Measurements from ENCODE around the gene CCL13. TPM values are rescaled to one million over a fixed set of nuclear protein-coding genes. Genes with fewer than 3 reads are reported as not detected.
A peak's percentile ranks its signal among the peaks of the same experiment; 100 is the strongest.

CCL13 gene
- polyA plus RNA-seq, 1 donor from 2014 or later = not detected

DNA sequence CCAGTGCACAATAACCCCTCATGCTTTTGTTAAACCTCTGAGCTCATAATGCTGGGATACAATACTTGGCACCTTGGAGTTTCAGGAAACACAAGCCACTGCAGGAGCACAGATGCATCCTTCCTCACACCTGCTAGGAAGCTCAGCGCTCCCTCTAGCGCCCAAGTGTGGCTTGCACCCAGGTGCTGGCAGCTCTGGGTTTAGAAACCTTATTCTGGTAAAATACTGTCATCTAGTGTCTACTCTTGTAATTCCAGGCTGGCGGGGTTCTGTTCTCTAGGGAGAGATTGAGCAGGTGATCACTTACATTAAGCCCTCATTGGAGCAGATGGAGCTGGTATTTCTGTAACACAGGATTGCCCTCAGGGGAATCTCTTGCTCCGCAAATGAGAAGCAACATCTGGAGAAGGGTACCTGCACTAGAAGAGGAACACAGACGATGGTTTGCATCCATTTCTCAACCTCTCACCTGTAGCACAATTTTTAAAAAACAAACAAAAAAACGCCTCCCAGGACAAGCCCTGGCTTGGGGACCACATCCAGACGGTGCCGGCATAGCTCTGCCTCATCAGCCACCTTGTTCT, 5.3 kb downstream of the CCL13 start:
- no peaks in the 10 kb centered on the region for H3K79me2 ChIP-seq (replicated peaks; ENCODE audit: insufficient read depth, low read length)
- H3K27me3 ChIP-seq (ENCODE audit: insufficient read depth, low read depth, low read length) = no peaks in the 10 kb centered on the region
- no peaks in the 10 kb centered on the region for H3K9me2 ChIP-seq (ENCODE audit: insufficient read depth, low read length)
- H2AFZ ChIP-seq (ENCODE audit: low read depth, low read length) = no peak overlapping the region
- no peaks in the 10 kb centered on the region for H3K9me3 ChIP-seq (ENCODE audit: low read length)
- TF ChIP-seq SMC3 (conservative IDR thresholded peaks at IDR 0.05; ENCODE audit: poor library complexity) = peak; percentile 100
- no peak for TF ChIP-seq EP300 (conservative IDR thresholded peaks at IDR 0.05; ENCODE audit: poor library complexity, severe bottlenecking)
- no peak for TF ChIP-seq POLR2AphosphoS5 (IDR thresholded peaks at IDR 0.05)
- TF ChIP-seq, protein P1, sequence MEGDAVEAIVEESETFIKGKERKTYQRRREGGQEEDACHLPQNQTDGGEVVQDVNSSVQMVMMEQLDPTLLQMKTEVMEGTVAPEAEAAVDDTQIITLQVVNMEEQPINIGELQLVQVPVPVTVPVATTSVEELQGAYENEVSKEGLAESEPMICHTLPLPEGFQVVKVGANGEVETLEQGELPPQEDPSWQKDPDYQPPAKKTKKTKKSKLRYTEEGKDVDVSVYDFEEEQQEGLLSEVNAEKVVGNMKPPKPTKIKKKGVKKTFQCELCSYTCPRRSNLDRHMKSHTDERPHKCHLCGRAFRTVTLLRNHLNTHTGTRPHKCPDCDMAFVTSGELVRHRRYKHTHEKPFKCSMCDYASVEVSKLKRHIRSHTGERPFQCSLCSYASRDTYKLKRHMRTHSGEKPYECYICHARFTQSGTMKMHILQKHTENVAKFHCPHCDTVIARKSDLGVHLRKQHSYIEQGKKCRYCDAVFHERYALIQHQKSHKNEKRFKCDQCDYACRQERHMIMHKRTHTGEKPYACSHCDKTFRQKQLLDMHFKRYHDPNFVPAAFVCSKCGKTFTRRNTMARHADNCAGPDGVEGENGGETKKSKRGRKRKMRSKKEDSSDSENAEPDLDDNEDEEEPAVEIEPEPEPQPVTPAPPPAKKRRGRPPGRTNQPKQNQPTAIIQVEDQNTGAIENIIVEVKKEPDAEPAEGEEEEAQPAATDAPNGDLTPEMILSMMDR (IDR thresholded peaks at IDR 0.05; ENCODE audit: poor library complexity, severe bottlenecking) = peak; percentile 100
- TF ChIP-seq, protein P2, sequence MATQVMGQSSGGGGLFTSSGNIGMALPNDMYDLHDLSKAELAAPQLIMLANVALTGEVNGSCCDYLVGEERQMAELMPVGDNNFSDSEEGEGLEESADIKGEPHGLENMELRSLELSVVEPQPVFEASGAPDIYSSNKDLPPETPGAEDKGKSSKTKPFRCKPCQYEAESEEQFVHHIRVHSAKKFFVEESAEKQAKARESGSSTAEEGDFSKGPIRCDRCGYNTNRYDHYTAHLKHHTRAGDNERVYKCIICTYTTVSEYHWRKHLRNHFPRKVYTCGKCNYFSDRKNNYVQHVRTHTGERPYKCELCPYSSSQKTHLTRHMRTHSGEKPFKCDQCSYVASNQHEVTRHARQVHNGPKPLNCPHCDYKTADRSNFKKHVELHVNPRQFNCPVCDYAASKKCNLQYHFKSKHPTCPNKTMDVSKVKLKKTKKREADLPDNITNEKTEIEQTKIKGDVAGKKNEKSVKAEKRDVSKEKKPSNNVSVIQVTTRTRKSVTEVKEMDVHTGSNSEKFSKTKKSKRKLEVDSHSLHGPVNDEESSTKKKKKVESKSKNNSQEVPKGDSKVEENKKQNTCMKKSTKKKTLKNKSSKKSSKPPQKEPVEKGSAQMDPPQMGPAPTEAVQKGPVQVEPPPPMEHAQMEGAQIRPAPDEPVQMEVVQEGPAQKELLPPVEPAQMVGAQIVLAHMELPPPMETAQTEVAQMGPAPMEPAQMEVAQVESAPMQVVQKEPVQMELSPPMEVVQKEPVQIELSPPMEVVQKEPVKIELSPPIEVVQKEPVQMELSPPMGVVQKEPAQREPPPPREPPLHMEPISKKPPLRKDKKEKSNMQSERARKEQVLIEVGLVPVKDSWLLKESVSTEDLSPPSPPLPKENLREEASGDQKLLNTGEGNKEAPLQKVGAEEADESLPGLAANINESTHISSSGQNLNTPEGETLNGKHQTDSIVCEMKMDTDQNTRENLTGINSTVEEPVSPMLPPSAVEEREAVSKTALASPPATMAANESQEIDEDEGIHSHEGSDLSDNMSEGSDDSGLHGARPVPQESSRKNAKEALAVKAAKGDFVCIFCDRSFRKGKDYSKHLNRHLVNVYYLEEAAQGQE (IDR thresholded peaks at IDR 0.05; ENCODE audit: borderline replicate concordance) = peak; percentile 41
- peak; percentile 32 for TF ChIP-seq MXI1 (conservative IDR thresholded peaks at IDR 0.05; ENCODE audit: poor library complexity, severe bottlenecking)
- TF ChIP-seq RAD21 (conservative IDR thresholded peaks at IDR 0.05) = peak; percentile 100
- TF ChIP-seq TAF1 (IDR thresholded peaks at IDR 0.05; ENCODE audit: low read depth) = no peak
- no peak for TF ChIP-seq EZH2 (IDR thresholded peaks at IDR 0.05; ENCODE audit: borderline replicate concordance, insufficient read depth, low read length, poor library complexity, severe bottlenecking)
- H3K27ac ChIP-seq (ENCODE audit: low read length) = no peak overlapping the region
- H3K36me3 ChIP-seq (ENCODE audit: insufficient read depth, low read length) = no peaks in the 10 kb centered on the region
- no peaks in the 10 kb centered on the region for H3F3A ChIP-seq (ENCODE audit: insufficient read depth, low read length, poor library complexity, severe bottlenecking)
- H3K4me2 ChIP-seq (ENCODE audit: low read length) = no peak overlapping the region
- no peak overlapping the region for H3K9ac ChIP-seq (ENCODE audit: low read length)
- peak overlapping the region; percentile 22 for H3K4me3 ChIP-seq (ENCODE audit: low read length)
- H4K20me1 ChIP-seq (ENCODE audit: insufficient read depth) = no peaks in the 10 kb centered on the region

DNA sequence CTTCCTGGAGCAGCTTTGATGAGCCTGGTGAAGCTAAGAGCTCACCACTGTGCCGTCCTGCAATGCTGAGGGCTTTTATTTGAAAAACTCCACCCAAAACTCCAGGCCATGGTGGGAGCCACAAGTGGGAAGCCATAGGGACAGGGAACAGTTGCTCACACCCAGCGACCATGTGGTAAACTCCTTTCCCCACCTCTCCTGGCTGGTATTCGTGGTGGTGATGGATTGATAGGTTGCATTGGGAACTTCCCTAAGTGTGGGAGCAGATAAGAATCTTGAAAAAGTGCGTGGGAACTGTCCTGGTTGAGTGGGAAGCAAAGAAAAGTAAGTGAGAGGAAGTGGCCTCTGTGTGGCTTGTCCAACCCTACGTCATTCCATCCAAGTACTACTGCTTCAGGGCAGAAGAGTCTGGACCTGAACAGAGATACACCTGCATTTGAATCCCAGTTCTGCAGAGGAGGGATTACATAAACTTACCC, 6.9 kb downstream of the CCL13 start, which contains the start of gene CCL1:
TSS of gene CCL1 (minus strand) at position 51 of the 479 bp plus-strand sequence. CDS start 72 bp downstream, outside the sequence.
- Histone ChIP-seq H3K79me2 (replicated peaks; ENCODE audit: insufficient read depth, low read length) (no peaks in the 10 kb centered on the region), H3K27me3 (ENCODE audit: insufficient read depth, low read depth, low read length) (no peaks in the 10 kb centered on the region), H3K9me3 (ENCODE audit: low read length) (no peaks in the 10 kb centered on the region), H2AFZ (ENCODE audit: low read depth, low read length) (no peak within 1 kb of the TSS), H3F3A (ENCODE audit: insufficient read depth, low read length, poor library complexity, severe bottlenecking) (no peaks in the 10 kb centered on the region), H3K9me2 (ENCODE audit: insufficient read depth, low read length) (no peaks in the 10 kb centered on the region), H3K36me3 (ENCODE audit: insufficient read depth, low read length) (no peaks in the 10 kb centered on the region), H3K4me2 (ENCODE audit: low read length) (no peak within 1 kb of the TSS), H3K27ac (ENCODE audit: low read length) (no peak within 1 kb of the TSS), H3K4me3 (ENCODE audit: low read length) (no peak within 1 kb of the TSS), H4K20me1 (ENCODE audit: insufficient read depth) (no peaks in the 10 kb centered on the region), H3K9ac (ENCODE audit: low read length) (no peak within 1 kb of the TSS)
- TF ChIP-seq POLR2AphosphoS5 (IDR thresholded peaks at IDR 0.05) (no peak), EP300 (conservative IDR thresholded peaks at IDR 0.05; ENCODE audit: poor library complexity, severe bottlenecking) (no peak), EZH2 (IDR thresholded peaks at IDR 0.05; ENCODE audit: borderline replicate concordance, insufficient read depth, low read length, poor library complexity, severe bottlenecking) (no peak), SMC3 (conservative IDR thresholded peaks at IDR 0.05; ENCODE audit: poor library complexity) (no peak), MXI1 (conservative IDR thresholded peaks at IDR 0.05; ENCODE audit: poor library complexity, severe bottlenecking) (no peak), TAF1 (IDR thresholded peaks at IDR 0.05; ENCODE audit: low read depth) (no peak), RAD21 (conservative IDR thresholded peaks at IDR 0.05) (no peak)
- TF ChIP-seq, protein P2 (IDR thresholded peaks at IDR 0.05; ENCODE audit: borderline replicate concordance) = no peak
- TF ChIP-seq, protein P1 (IDR thresholded peaks at IDR 0.05; ENCODE audit: poor library complexity, severe bottlenecking) = no peak

Measured in neural cell (in vitro differentiated cells).